ENCODE results near the gene ITGA3. TPM values are rescaled to one million over a fixed set of nuclear protein-coding genes. Genes with fewer than 3 reads are reported as not detected.
A peak's percentile ranks its signal among the peaks of the same experiment; 100 is the strongest.

Gene ITGA3
- total and polyA plus RNA-seq, 2 of the 13 experiments (the other 11 are each of a cell fraction or from before 2014, with no cell fraction given): 0.48 to 0.69 TPM

DNA sequence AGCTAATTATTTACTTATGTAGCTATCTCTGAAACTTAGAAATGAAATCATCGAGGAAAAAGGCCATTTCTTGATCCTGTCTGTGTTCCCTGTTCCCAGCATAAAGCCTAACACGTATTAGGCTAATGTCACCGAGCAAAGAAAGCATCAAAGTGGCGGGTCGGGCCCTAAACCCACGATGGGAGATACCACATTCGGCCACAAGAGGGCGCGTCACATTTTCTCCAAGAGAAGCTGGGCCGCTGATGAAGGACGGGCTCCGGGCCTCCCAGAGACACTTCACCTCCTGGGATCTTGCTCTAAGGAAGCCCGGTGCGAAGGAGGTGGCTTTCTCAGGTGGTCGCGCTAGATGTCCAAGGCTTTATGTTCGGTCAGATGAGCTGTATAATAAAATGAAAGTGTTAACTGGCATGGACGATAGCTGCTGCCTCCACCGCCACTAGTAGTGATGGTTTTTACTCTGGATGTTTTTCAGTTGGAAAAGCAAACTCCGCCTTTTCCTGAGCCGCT lies 38.4 kb downstream of the ITGA3 start (continued):
- TF ChIP-seq, protein P1, sequence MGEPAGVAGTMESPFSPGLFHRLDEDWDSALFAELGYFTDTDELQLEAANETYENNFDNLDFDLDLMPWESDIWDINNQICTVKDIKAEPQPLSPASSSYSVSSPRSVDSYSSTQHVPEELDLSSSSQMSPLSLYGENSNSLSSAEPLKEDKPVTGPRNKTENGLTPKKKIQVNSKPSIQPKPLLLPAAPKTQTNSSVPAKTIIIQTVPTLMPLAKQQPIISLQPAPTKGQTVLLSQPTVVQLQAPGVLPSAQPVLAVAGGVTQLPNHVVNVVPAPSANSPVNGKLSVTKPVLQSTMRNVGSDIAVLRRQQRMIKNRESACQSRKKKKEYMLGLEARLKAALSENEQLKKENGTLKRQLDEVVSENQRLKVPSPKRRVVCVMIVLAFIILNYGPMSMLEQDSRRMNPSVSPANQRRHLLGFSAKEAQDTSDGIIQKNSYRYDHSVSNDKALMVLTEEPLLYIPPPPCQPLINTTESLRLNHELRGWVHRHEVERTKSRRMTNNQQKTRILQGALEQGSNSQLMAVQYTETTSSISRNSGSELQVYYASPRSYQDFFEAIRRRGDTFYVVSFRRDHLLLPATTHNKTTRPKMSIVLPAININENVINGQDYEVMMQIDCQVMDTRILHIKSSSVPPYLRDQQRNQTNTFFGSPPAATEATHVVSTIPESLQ (CRISPR knock-in tag; conservative IDR thresholded peaks at IDR 0.05): no peak
- TF ChIP-seq ZNF230 (CRISPR knock-in tag; IDR thresholded peaks at IDR 0.05) (no peak), SKI (IDR thresholded peaks at IDR 0.05; ENCODE audit: partially characterized antibody) (no peak), ZNF777 (CRISPR knock-in tag; IDR thresholded peaks at IDR 0.05) (no peak), HDAC6 (IDR thresholded peaks at IDR 0.05; ENCODE audit: low read depth, low read length) (no peak), SOX6 (IDR thresholded peaks at IDR 0.05) (no peak), SOX6 (CRISPR knock-in tag; IDR thresholded peaks at IDR 0.05) (no peak), ZNF670 (CRISPR knock-in tag; IDR thresholded peaks at IDR 0.05; ENCODE audit: borderline replicate concordance) (no peak), ZNF878 (CRISPR knock-in tag; IDR thresholded peaks at IDR 0.05) (no peak; the same call in 1 of the 2 replicates), STAT5B (CRISPR knock-in tag; IDR thresholded peaks at IDR 0.05) (no peak), ZNF143 (CRISPR knock-in tag; IDR thresholded peaks at IDR 0.05) (no peak), ZNF616 (CRISPR knock-in tag; IDR thresholded peaks at IDR 0.05; ENCODE audit: low read depth) (no peak), FOXO4 (CRISPR knock-in tag; conservative IDR thresholded peaks at IDR 0.05) (0 out of 2 replicates have a peak, but pooled peaks have one; percentile 89), FOXJ3 (CRISPR knock-in tag; IDR thresholded peaks at IDR 0.05; ENCODE audit: borderline replicate concordance) (no peak), MXI1 (IDR thresholded peaks at IDR 0.05; ENCODE audit: borderline replicate concordance, low read depth, low read length) (peak; percentile 36; the same call in 1 of the 3 replicates), ZFYVE20 (CRISPR knock-in tag; IDR thresholded peaks at IDR 0.05; ENCODE audit: borderline replicate concordance, low read depth) (no peak), ZNF124 (CRISPR knock-in tag; IDR thresholded peaks at IDR 0.05) (peak; percentile 13; the same call in 1 of the 2 replicates), EEA1 (CRISPR knock-in tag; IDR thresholded peaks at IDR 0.05; ENCODE audit: borderline replicate concordance) (no peak), ZNF260 (CRISPR knock-in tag; IDR thresholded peaks at IDR 0.05; ENCODE audit: borderline replicate concordance, low read depth) (no peak)
- TF ChIP-seq, protein P2, sequence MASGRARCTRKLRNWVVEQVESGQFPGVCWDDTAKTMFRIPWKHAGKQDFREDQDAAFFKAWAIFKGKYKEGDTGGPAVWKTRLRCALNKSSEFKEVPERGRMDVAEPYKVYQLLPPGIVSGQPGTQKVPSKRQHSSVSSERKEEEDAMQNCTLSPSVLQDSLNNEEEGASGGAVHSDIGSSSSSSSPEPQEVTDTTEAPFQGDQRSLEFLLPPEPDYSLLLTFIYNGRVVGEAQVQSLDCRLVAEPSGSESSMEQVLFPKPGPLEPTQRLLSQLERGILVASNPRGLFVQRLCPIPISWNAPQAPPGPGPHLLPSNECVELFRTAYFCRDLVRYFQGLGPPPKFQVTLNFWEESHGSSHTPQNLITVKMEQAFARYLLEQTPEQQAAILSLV (CRISPR knock-in tag; IDR thresholded peaks at IDR 0.05; ENCODE audit: borderline replicate concordance): no peak
- TF ChIP-seq, protein P3, sequence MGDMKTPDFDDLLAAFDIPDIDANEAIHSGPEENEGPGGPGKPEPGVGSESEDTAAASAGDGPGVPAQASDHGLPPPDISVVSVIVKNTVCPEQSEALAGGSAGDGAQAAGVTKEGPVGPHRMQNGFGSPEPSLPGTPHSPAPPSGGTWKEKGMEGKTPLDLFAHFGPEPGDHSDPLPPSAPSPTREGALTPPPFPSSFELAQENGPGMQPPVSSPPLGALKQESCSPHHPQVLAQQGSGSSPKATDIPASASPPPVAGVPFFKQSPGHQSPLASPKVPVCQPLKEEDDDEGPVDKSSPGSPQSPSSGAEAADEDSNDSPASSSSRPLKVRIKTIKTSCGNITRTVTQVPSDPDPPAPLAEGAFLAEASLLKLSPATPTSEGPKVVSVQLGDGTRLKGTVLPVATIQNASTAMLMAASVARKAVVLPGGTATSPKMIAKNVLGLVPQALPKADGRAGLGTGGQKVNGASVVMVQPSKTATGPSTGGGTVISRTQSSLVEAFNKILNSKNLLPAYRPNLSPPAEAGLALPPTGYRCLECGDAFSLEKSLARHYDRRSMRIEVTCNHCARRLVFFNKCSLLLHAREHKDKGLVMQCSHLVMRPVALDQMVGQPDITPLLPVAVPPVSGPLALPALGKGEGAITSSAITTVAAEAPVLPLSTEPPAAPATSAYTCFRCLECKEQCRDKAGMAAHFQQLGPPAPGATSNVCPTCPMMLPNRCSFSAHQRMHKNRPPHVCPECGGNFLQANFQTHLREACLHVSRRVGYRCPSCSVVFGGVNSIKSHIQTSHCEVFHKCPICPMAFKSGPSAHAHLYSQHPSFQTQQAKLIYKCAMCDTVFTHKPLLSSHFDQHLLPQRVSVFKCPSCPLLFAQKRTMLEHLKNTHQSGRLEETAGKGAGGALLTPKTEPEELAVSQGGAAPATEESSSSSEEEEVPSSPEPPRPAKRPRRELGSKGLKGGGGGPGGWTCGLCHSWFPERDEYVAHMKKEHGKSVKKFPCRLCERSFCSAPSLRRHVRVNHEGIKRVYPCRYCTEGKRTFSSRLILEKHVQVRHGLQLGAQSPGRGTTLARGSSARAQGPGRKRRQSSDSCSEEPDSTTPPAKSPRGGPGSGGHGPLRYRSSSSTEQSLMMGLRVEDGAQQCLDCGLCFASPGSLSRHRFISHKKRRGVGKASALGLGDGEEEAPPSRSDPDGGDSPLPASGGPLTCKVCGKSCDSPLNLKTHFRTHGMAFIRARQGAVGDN (CRISPR knock-in tag; IDR thresholded peaks at IDR 0.05): no peak
